ENCODE measurements around the gene ZSWIM4.

ZSWIM4 gene

GRCh38 chr19:13875824-13876223 is 80.6 kb downstream of the ZSWIM4 start:
- ATAC-seq = no peak
- DNase-seq = no peak

GRCh38 chr19:13876834-13877233 is 81.6 kb downstream of the ZSWIM4 start, which contains the start of gene NANOS3:
NANOS3 (plus strand) TSS chr19:13877134; CDS start chr19:13877249, 115 bp downstream.
- ATAC-seq = no peak
- no peak for DNase-seq

GRCh38 chr19:13877303-13877702 is 82.1 kb downstream of the ZSWIM4 start:
- DNase-seq (no peak), ATAC-seq (no peak)

- DNase-seq = peak; percentile 99
- ATAC-seq = peak; percentile 96
Measured at GRCh38 chr19:13880059-13881043, 85.1 kb downstream of the ZSWIM4 start.

- ATAC-seq (no peak), DNase-seq (peak; percentile 37)
Measured at GRCh38 chr19:13881251-13881691, 86.0 kb downstream of the ZSWIM4 start.

All from stimulated activated naive CD8-positive, alpha-beta T cell treated with anti-CD3 and anti-CD28 coated beads, Interleukin-15, Interleukin-2, amounts not matched to agents 100 U/mL and 50 U/mL, for 24 hours (primary cell).